Urinary bladder (tissue), 4 donors: ENCODE measurements around the gene PDE6G. TPM values are rescaled to one million over a fixed set of nuclear protein-coding genes. Genes with fewer than 3 reads are reported as not detected.
"Not testable (repeated sequence)": the region's sequence is repeated elsewhere in the genome, so short reads cannot be mapped to it uniquely, and the experiment has no call there.

Experiments used
- DNase-seq: peaks from one replicate; pipeline ENCODE4 v3.0.0-alpha.2; 2015; ENCODE audit errors: extremely low spot score
- H3K27ac ChIP-seq: one replicate; pipeline ENCODE4 v1.5.1; 2013; ENCODE audit warnings: low read depth, mild to moderate bottlenecking, moderate library complexity
- H3K36me3 ChIP-seq: one replicate; pipeline ENCODE4 v1.6.1; 2013; ENCODE audit warnings: mild to moderate bottlenecking, moderate library complexity; ENCODE audit not compliant: insufficient read depth
- H3K4me1 ChIP-seq: one replicate; pipeline ENCODE4 v1.6.1; 2013; ENCODE audit warnings: mild to moderate bottlenecking, moderate library complexity; ENCODE audit not compliant: insufficient read depth
- H3K4me3 ChIP-seq: one replicate; pipeline ENCODE4 v1.5.1; 2013; ENCODE audit warnings: low read depth, low read length
- WGBS: extraction: QIAGEN DNeasy Blood & Tissue Kit; methylation state at CpG from one replicate; pipeline ENCODE4 v1.1.7; 2013; 5-methylcytosine and 5-hydroxymethylcytosine counted together
- polyA plus RNA-seq: library from polyadenylated mRNA; stranded (reverse); fragments of 200-250 nt; gene quantifications from one replicate; pipeline ENCODE4 v1.2.3, GENCODE V29; 2013
- total RNA-seq: library from RNA; depleted of rRNA; stranded (reverse); fragments of >200 nt; gene quantifications from one replicate; pipeline ENCODE4 v1.2.3, GENCODE V29; 2014
- donor health status: healthy with polysubstance abuse.
- donor health status: healthy.

PDE6G gene
- total and polyA plus RNA-seq, 2 donors: 1.2 TPM; not detected in 1

- WGBS: 86% methylated on average over 29 of the region's 29 CpGs
- H3K27ac ChIP-seq: no peak overlapping the region
These were observed 11.1 kb downstream of the PDE6G start for GRCh38 chr17:81644976-81645952.

GRCh38 chr17:81644496-81644895 lies 11.8 kb downstream of the PDE6G start:
- no peak overlapping the region for H3K4me3 ChIP-seq
- H3K27ac ChIP-seq: no peak overlapping the region
- DNase-seq: no peak
- H3K4me1 ChIP-seq: no peaks in the 10 kb centered on the region
- H3K36me3 ChIP-seq: no peaks in the 10 kb centered on the region
- WGBS: 90% methylated on average over 15 of the region's 15 CpGs

More at GRCh38 chr17:81644976-81645952, 11.1 kb downstream of the PDE6G start:
- Histone ChIP-seq H3K36me3 (no peaks in the 10 kb centered on the region), H3K4me3 (no peak overlapping the region), H3K4me1 (no peaks in the 10 kb centered on the region)
- no peak for DNase-seq

- no peaks in the 10 kb centered on the region for H3K36me3 ChIP-seq
- no peaks in the 10 kb centered on the region for H3K4me1 ChIP-seq
- DNase-seq: no peak
- no peak overlapping the region for H3K27ac ChIP-seq
- 88% methylated on average over 17 of the region's 17 CpGs for WGBS
- no peak overlapping the region for H3K4me3 ChIP-seq
These were observed 14.4 kb downstream of the PDE6G start for GRCh38 chr17:81641825-81642489.

- Histone ChIP-seq H3K36me3 (no peaks in the 10 kb centered on the region), H3K27ac (no peak overlapping the region), H3K4me3 (no peak overlapping the region), H3K4me1 (no peaks in the 10 kb centered on the region)
- 92% methylated on average over 9 of the region's 9 CpGs for WGBS
- no peak for DNase-seq
These were observed 16.3 kb downstream of the PDE6G start for GRCh38 chr17:81640011-81640410.

- no peaks in the 10 kb centered on the region for H3K4me1 ChIP-seq
- no peak overlapping the region for H3K4me3 ChIP-seq
- no peaks in the 10 kb centered on the region for H3K36me3 ChIP-seq
- H3K27ac ChIP-seq: no peak overlapping the region
- 71% methylated on average over 4 of the region's 4 CpGs for WGBS
- no peak for DNase-seq
These were observed 17.7 kb downstream of the PDE6G start for GRCh38 chr17:81638683-81639082.

- Histone ChIP-seq H3K4me1 (no peaks in the 10 kb centered on the region), H3K4me3 (peak within 1 kb of the TSS; percentile 87), H3K36me3 (no peaks in the 10 kb centered on the region), H3K27ac (peak within 1 kb of the TSS; percentile 76)
- WGBS: under 1% methylated on average over 77 of the region's 77 CpGs
- peak; percentile 60 for DNase-seq
These were observed 19.6 kb downstream of the PDE6G start, which contains the start of the genes NPLOC4 and TSPAN10 for GRCh38 chr17:81636505-81637288. TSS of gene NPLOC4 (minus strand) at chr17:81637112. CDS start at chr17:81636930, 182 bp downstream. TSS of gene TSPAN10 (plus strand) at chr17:81637196. CDS start at chr17:81642413, 5,217 bp downstream.

- 36% methylated on average over 18 of the region's 18 CpGs for WGBS
- DNase-seq: no peak
- Histone ChIP-seq H3K36me3 (no peaks in the 10 kb centered on the region), H3K27ac (peak overlapping the region; percentile 76), H3K4me1 (no peaks in the 10 kb centered on the region), H3K4me3 (peak overlapping the region; percentile 87)
These were observed 20.3 kb downstream of the PDE6G start for GRCh38 chr17:81635973-81636504.

- Histone ChIP-seq H3K27ac (no peak overlapping the region), H3K4me1 (no peaks in the 10 kb centered on the region), H3K4me3 (no peak overlapping the region), H3K36me3 (no peaks in the 10 kb centered on the region)
- no peak for DNase-seq
- WGBS: 89% methylated on average over 5 of the region's 5 CpGs
These were observed 20.9 kb downstream of the PDE6G start for GRCh38 chr17:81635431-81635830.

GRCh38 chr17:81631482-81631881 lies 24.9 kb downstream of the PDE6G start:
- Histone ChIP-seq H3K36me3 (peaks cover 7% of the 10 kb centered on the region), H3K4me3 (no peak overlapping the region), H3K27ac (no peak overlapping the region), H3K4me1 (no peaks in the 10 kb centered on the region)
- 73% methylated on average over 7 of the region's 7 CpGs for WGBS
- DNase-seq: no peak

- no peak for DNase-seq
- no peak overlapping the region for H3K4me3 ChIP-seq
- peaks cover 10% of the 10 kb centered on the region for H3K36me3 ChIP-seq
- no peak overlapping the region for H3K27ac ChIP-seq
- 85% methylated on average over 8 of the region's 8 CpGs for WGBS
- H3K4me1 ChIP-seq: no peaks in the 10 kb centered on the region
These were observed 26.1 kb downstream of the PDE6G start for GRCh38 chr17:81630274-81630673.

- H3K36me3 ChIP-seq: peaks cover 10% of the 10 kb centered on the region
- no peak overlapping the region for H3K4me3 ChIP-seq
- H3K4me1 ChIP-seq: no peaks in the 10 kb centered on the region
- no peak for DNase-seq
- 86% methylated on average over 11 of the region's 11 CpGs for WGBS
- no peak overlapping the region for H3K27ac ChIP-seq
These were observed 34.7 kb downstream of the PDE6G start for GRCh38 chr17:81621494-81622130.

- not testable (repeated sequence) for H3K36me3 ChIP-seq, H3K4me1 ChIP-seq, H3K27ac ChIP-seq, H3K4me3 ChIP-seq, DNase-seq
- WGBS: 93% methylated on average over 32 of the region's 36 CpGs
These were observed 38.0 kb downstream of the PDE6G start for GRCh38 chr17:81618307-81618706.
